ENCODE data around the gene COCH. TPM values are rescaled to one million over a fixed set of nuclear protein-coding genes. Genes with fewer than 3 reads are reported as not detected.

Gene COCH
- total and polyA plus RNA-seq, 10 of the 15 experiments (the other 5 are each of a cell fraction or from before 2014, with no cell fraction given), result 1.8 to 8.3 (median 5.1) TPM

GRCh38 chr14:30874999-30875787 is 834 bp downstream of the COCH start (continued):
- TF ChIP-seq ZNF592 (IDR thresholded peaks at IDR 0.05) (no peak), SPI1 (IDR thresholded peaks at IDR 0.05; ENCODE audit: borderline replicate concordance, insufficient read depth, low read depth, low read length) (no peak), RCOR1 (conservative IDR thresholded peaks at IDR 0.05; ENCODE audit: low read depth, low read length) (no peak), ZSCAN29 (IDR thresholded peaks at IDR 0.05) (no peak), POLR2AphosphoS2 (IDR thresholded peaks at IDR 0.05; ENCODE audit: low read depth, low read length) (no peak)

DNA sequence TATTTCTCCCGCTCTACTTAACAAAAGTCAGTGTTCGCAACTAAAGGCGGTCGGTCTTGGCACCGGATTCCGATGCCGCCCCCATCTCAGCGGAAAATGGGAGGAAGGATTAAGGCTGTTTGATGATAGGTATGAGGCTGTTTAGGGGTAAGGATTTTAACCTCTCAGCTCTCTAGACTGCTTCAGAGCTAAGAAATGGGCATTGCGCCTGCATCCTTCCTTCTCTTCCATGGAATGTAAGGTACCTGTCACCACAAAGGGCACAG is 1.4 kb downstream of the COCH start:
- H3K36me3 ChIP-seq (ENCODE audit: control insufficient read depth in 2 of 2, insufficient read depth in 2 of 2, low read length in 1 of 2), result no peaks in the 10 kb centered on the region
- H3K27ac ChIP-seq (ENCODE audit: control insufficient read depth, insufficient read depth), result no peak overlapping the region
- BruUV-seq (replicated peaks), result no TSS peak
- ChIA-PET CTCF (interaction anchor here (0.6 kb wide), 1 partner anchor 84 kb away, joined by 3 read pairs; no protein-coding TSS in a partner anchor), SMC1A (ENCODE audit: uncharacterized antibody, unreplicated experiment) (interaction anchor here (1.0 kb wide), 1 partner anchor 219 kb away, joined by 3 read pairs; no protein-coding TSS in a partner anchor), RAD21 (ENCODE audit: unreplicated experiment) (no interaction called here), POLR2A (no interaction called here)
- DNase-seq (ENCODE audit: low read depth, low spot score) (no peak), ATAC-seq (no peak), FAIRE-seq (no peak)
- H3K9me3 ChIP-seq (replicated peaks; ENCODE audit: control insufficient read depth, insufficient read depth, low read length), result no peaks in the 10 kb centered on the region
- H3K4me3 ChIP-seq, result no peak overlapping the region
- 78% methylated on average over 9 of the region's 9 CpGs for WGBS (ENCODE audit: insufficient coverage, insufficient replicate concordance, low lambda C conversion rate, missing lambda C conversion rate)
- intact Hi-C loops (cut with micrococcal nuclease; ENCODE audit: unreplicated experiment) (no loop called here), in situ Hi-C loops (cut with MboI) (no loop called here)
- no peak overlapping the region for H3K4me2 ChIP-seq (ENCODE audit: control insufficient read depth, insufficient read depth)
- H3K9ac ChIP-seq (ENCODE audit: control insufficient read depth, insufficient read depth, low read length), result no peak overlapping the region
- H2AFZ ChIP-seq (ENCODE audit: control insufficient read depth, low read depth, low read length), result no peak overlapping the region
- H3K4me1 ChIP-seq (ENCODE audit: control insufficient read depth, insufficient read depth, low read length), result peaks cover 11% of the 10 kb centered on the region
- no peaks in the 10 kb centered on the region for H4K20me1 ChIP-seq (ENCODE audit: control insufficient read depth, insufficient read depth)
- no peaks in the 10 kb centered on the region for H3K79me2 ChIP-seq (ENCODE audit: control insufficient read depth, insufficient read depth, low read length)
- peaks cover 2 to 6% of the 10 kb centered on the region in 2 experiments; a peak in 2 of 4 replicates for H3K27me3 ChIP-seq (replicated peaks in 1 of 2; ENCODE audit: control insufficient read depth in 2 of 2, insufficient read depth in 2 of 2, low read length in 1 of 2)
- TF ChIP-seq, protein P1, sequence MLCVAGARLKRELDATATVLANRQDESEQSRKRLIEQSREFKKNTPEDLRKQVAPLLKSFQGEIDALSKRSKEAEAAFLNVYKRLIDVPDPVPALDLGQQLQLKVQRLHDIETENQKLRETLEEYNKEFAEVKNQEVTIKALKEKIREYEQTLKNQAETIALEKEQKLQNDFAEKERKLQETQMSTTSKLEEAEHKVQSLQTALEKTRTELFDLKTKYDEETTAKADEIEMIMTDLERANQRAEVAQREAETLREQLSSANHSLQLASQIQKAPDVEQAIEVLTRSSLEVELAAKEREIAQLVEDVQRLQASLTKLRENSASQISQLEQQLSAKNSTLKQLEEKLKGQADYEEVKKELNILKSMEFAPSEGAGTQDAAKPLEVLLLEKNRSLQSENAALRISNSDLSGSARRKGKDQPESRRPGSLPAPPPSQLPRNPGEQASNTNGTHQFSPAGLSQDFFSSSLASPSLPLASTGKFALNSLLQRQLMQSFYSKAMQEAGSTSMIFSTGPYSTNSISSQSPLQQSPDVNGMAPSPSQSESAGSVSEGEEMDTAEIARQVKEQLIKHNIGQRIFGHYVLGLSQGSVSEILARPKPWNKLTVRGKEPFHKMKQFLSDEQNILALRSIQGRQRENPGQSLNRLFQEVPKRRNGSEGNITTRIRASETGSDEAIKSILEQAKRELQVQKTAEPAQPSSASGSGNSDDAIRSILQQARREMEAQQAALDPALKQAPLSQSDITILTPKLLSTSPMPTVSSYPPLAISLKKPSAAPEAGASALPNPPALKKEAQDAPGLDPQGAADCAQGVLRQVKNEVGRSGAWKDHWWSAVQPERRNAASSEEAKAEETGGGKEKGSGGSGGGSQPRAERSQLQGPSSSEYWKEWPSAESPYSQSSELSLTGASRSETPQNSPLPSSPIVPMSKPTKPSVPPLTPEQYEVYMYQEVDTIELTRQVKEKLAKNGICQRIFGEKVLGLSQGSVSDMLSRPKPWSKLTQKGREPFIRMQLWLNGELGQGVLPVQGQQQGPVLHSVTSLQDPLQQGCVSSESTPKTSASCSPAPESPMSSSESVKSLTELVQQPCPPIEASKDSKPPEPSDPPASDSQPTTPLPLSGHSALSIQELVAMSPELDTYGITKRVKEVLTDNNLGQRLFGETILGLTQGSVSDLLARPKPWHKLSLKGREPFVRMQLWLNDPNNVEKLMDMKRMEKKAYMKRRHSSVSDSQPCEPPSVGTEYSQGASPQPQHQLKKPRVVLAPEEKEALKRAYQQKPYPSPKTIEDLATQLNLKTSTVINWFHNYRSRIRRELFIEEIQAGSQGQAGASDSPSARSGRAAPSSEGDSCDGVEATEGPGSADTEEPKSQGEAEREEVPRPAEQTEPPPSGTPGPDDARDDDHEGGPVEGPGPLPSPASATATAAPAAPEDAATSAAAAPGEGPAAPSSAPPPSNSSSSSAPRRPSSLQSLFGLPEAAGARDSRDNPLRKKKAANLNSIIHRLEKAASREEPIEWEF (IDR thresholded peaks at IDR 0.05; ENCODE audit: insufficient replicate concordance, low read depth, low read length), result no peak
- TF ChIP-seq ATF7 (IDR thresholded peaks at IDR 0.05; ENCODE audit: low read depth), result no peak
- TF ChIP-seq IRF3 (IDR thresholded peaks at IDR 0.05), result no peak
- TF ChIP-seq RAD21 (IDR thresholded peaks at IDR 0.05; ENCODE audit: insufficient read depth, low read depth, low read length), result no peak
- no peak for TF ChIP-seq BRCA1 (IDR thresholded peaks at IDR 0.05; ENCODE audit: low read depth, low read length)

Measured in GM12878 (cell line).